H1 (cell line): Measurements from ENCODE around the gene ADCY9. TPM values are rescaled to one million over a fixed set of nuclear protein-coding genes. Genes with fewer than 3 reads are reported as not detected.

Experiments used
- CTCF ChIA-PET: fragments of 300-600 bp; sonication (Branson Sonifier 250); formaldehyde crosslinking; loops from one replicate; lab custom pipeline; 2021; ENCODE audit not compliant: partially characterized antibody; lab: Charles Lee
- POLR2A ChIA-PET: fragments of 300-600 bp; sonication (Branson Sonifier 250); formaldehyde crosslinking; loops from one replicate; lab custom pipeline; 2021; ENCODE audit warnings: inconsistent platforms; ENCODE audit not compliant: partially characterized antibody; lab: Charles Lee
- DNase-seq, 2 experiments: peaks; one replicate each; pipeline versions ENCODE4 v3.0.0 to v3.0.0-alpha.2; 2010 to 2022; ENCODE audit warnings: low spot score in 2 of 2, low read depth in 1 of 2, mixed read lengths in 1 of 2
- FAIRE-seq: peaks from 2 replicates; lab custom pipeline; 2011; peaks lifted over from hg19 to GRCh38; lab: Jason Lieb, UNC
- H2AFZ ChIP-seq: 2 replicates; pipeline ENCODE4 v1.8.1; 2012; ENCODE audit warnings: low read length, inconsistent platforms
- H2AK5ac ChIP-seq: 2 replicates; pipeline ENCODE4 v1.6.1; 2013; ENCODE audit warnings: low read depth, low read length
- H2BK120ac ChIP-seq: replicated peaks from 2 replicates; pipeline ENCODE3; 2013; ENCODE audit warnings: low read depth, low read length, inconsistent platforms
- H2BK12ac ChIP-seq: 2 replicates; pipeline ENCODE4 v1.6.1; 2013; ENCODE audit warnings: low read depth, low read length
- H2BK15ac ChIP-seq: 2 replicates; pipeline ENCODE4 v1.6.1; 2013; ENCODE audit warnings: low read length
- H2BK20ac ChIP-seq: 2 replicates; pipeline ENCODE4 v1.6.1; 2013; ENCODE audit warnings: low read length
- H2BK5ac ChIP-seq: 2 replicates; pipeline ENCODE4 v1.6.1; 2013; ENCODE audit warnings: low read depth, low read length
- H3K14ac ChIP-seq: 2 replicates; pipeline ENCODE4 v1.6.1; 2013; ENCODE audit warnings: inconsistent platforms; ENCODE audit not compliant: insufficient read length
- H3K18ac ChIP-seq: 2 replicates; pipeline ENCODE4 v1.6.1; 2013; ENCODE audit warnings: low read length; ENCODE audit errors: extremely low read depth
- H3K23ac ChIP-seq: 2 replicates; pipeline ENCODE4 v1.6.1; 2013; ENCODE audit warnings: inconsistent platforms; ENCODE audit not compliant: insufficient read length
- H3K23me2 ChIP-seq: 2 replicates; pipeline ENCODE4 v1.6.1; 2013; ENCODE audit warnings: low read depth, low read length
- H3K27ac ChIP-seq: 2 replicates; pipeline ENCODE4 v1.6.1; 2011; ENCODE audit warnings: low read depth, low read length, inconsistent platforms
- H3K27me3 ChIP-seq, 4 experiments: replicated peaks in 1 of 4; 1 replicate in 1 of 4; 2 replicates in 3 of 4; pipeline versions ENCODE4 v1.6.1 to v1.8.1; 2011 to 2013; ENCODE audit warnings: low read length in 3 of 4, mild to moderate bottlenecking in 3 of 4, inconsistent platforms in 2 of 4, mixed read lengths in 2 of 4, moderate library complexity in 1 of 4; ENCODE audit not compliant: control insufficient read depth in 3 of 4, insufficient read depth in 3 of 4; ENCODE audit errors: extremely low read depth in 1 of 4
- H3K36me3 ChIP-seq, 4 experiments: 2 replicates each; pipeline versions ENCODE4 v1.6.1 to v1.8.1; 2011 to 2013; ENCODE audit warnings: mild to moderate bottlenecking in 4 of 4, low read length in 3 of 4, moderate library complexity in 2 of 4, control low read depth in 1 of 4, inconsistent platforms in 1 of 4; ENCODE audit not compliant: insufficient read depth in 4 of 4, control insufficient read depth in 2 of 4
- H3K4ac ChIP-seq: replicated peaks from 2 replicates; pipeline ENCODE3; 2013; ENCODE audit warnings: low read length, low read depth, mixed read lengths, inconsistent platforms; ENCODE audit not compliant: insufficient read length
- H3K4me1 ChIP-seq, 4 experiments: replicated peaks in 1 of 4; 1 replicate in 1 of 4; 2 replicates in 3 of 4; pipeline versions ENCODE4 v1.6.1 to v1.8.1; 2011 to 2013; ENCODE audit warnings: low read length in 3 of 4, inconsistent platforms in 2 of 4, mixed read lengths in 1 of 4; ENCODE audit not compliant: insufficient read depth in 4 of 4, control insufficient read depth in 3 of 4
- H3K4me2 ChIP-seq, 2 experiments: 2 replicates each; pipeline versions ENCODE4 v1.6.1 to v1.8.1; 2011 to 2013; ENCODE audit warnings: low read depth in 2 of 2, low read length in 2 of 2, control low read depth in 1 of 2, inconsistent platforms in 1 of 2, mild to moderate bottlenecking in 1 of 2; ENCODE audit not compliant: insufficient read depth in 1 of 2
- H3K4me3 ChIP-seq, 4 experiments: fragments of 200-600, 300-600 bp in 1 of 4; sonication (generic), shearing (Covaris generic), sonication (Bioruptor Twin) in 1 of 4; 2 replicates each; pipeline versions ENCODE4 v1.5.1 to v1.8.1; 2011 to 2016; ENCODE audit warnings: low read length in 4 of 4, low read depth in 3 of 4, control low read depth in 2 of 4, inconsistent platforms in 2 of 4, mild to moderate bottlenecking in 2 of 4, mixed read lengths in 1 of 4, moderate library complexity in 1 of 4; ENCODE audit not compliant: insufficient read depth in 2 of 4; ENCODE audit errors: extremely low read depth in 1 of 4
- H3K56ac ChIP-seq: replicated peaks from 2 replicates; pipeline ENCODE3; 2013; ENCODE audit warnings: low read depth, mild to moderate bottlenecking, mixed read lengths, low read length, inconsistent platforms; ENCODE audit not compliant: insufficient read length
- H3K79me1 ChIP-seq: 2 replicates; pipeline ENCODE4 v1.6.1; 2013; ENCODE audit warnings: low read depth, low read length, control low read depth
- H3K79me2 ChIP-seq, 2 experiments: 2 replicates each; pipeline versions ENCODE4 v1.6.1 to v1.8.1; 2012 to 2013; ENCODE audit warnings: low read length in 2 of 2, mild to moderate bottlenecking in 2 of 2, inconsistent platforms in 1 of 2; ENCODE audit not compliant: insufficient read depth in 2 of 2, control insufficient read depth in 1 of 2
- H3K9ac ChIP-seq, 4 experiments: replicated peaks in 1 of 4; 1 replicate in 1 of 4; 2 replicates in 3 of 4; pipeline versions ENCODE4 v1.6.1 to v1.8.1; 2011 to 2013; ENCODE audit warnings: low read depth in 3 of 4, low read length in 3 of 4, control low read depth in 2 of 4, mild to moderate bottlenecking in 2 of 4, moderate library complexity in 2 of 4, inconsistent platforms in 1 of 4; ENCODE audit errors: extremely low read depth in 1 of 4
- H3K9me3 ChIP-seq, 2 experiments: 2 replicates each; pipeline versions ENCODE4 v1.6.1 to v1.8.1; 2012 to 2013; ENCODE audit warnings: mild to moderate bottlenecking in 2 of 2, moderate library complexity in 2 of 2, control low read depth in 1 of 2, inconsistent platforms in 1 of 2, low read depth in 1 of 2, low read length in 1 of 2, mixed read lengths in 1 of 2; ENCODE audit not compliant: insufficient read depth in 2 of 2
- H4K20me1 ChIP-seq, 2 experiments: replicated peaks in 1 of 2; 2 replicates each; pipeline versions ENCODE3 to v1.8.1; 2011 to 2013; ENCODE audit warnings: inconsistent platforms in 2 of 2, low read length in 2 of 2, mild to moderate bottlenecking in 1 of 2; ENCODE audit not compliant: insufficient read depth in 2 of 2, control insufficient read depth in 1 of 2
- H4K5ac ChIP-seq: 2 replicates; pipeline ENCODE4 v1.6.1; 2013; ENCODE audit warnings: low read length, low read depth, mixed read lengths, inconsistent platforms; ENCODE audit not compliant: insufficient read length
- H4K8ac ChIP-seq: 2 replicates; pipeline ENCODE4 v1.8.0; 2013; ENCODE audit warnings: mild to moderate bottlenecking, moderate library complexity, low read length, inconsistent platforms; ENCODE audit not compliant: insufficient read depth; ENCODE audit errors: extremely low read depth
- H4K91ac ChIP-seq: replicated peaks from 2 replicates; pipeline ENCODE3; 2013; ENCODE audit warnings: low read length, mixed read lengths, inconsistent platforms; ENCODE audit not compliant: insufficient read length
- ASH2L ChIP-seq: fragments of 200-600, 300-600 bp; sonication (generic); IDR thresholded peaks from one replicate; pipeline ENCODE4 v1.7.1; 2017; ENCODE audit warnings: low read length
- EGR1 ChIP-seq: IDR thresholded peaks from 2 replicates; pipeline ENCODE4 v1.6.1; 2011; ENCODE audit warnings: low read depth, low read length, borderline replicate concordance
- EP300 ChIP-seq, 2 experiments: IDR thresholded peaks; 1 replicate in 1 of 2; 2 replicates in 1 of 2; pipeline ENCODE4 v1.6.1; 2011 to 2012; ENCODE audit warnings: low read depth in 2 of 2, low read length in 2 of 2, mild to moderate bottlenecking in 2 of 2, borderline replicate concordance in 1 of 2, inconsistent platforms in 1 of 2, moderate library complexity in 1 of 2
- JUND ChIP-seq: IDR thresholded peaks from 2 replicates; pipeline ENCODE4 v1.6.1; 2011; ENCODE audit warnings: mild to moderate bottlenecking, improper control_type of control experiment, low read length
- RFX5 ChIP-seq: IDR thresholded peaks from 2 replicates; pipeline ENCODE4 v1.6.1; 2011; ENCODE audit warnings: low read depth, low read length, improper control_type of control experiment, borderline replicate concordance
- SAP30 ChIP-seq: fragments of 300-600 bp; sonication (generic); IDR thresholded peaks from 2 replicates; pipeline ENCODE4 v1.7.1; 2012; ENCODE audit warnings: low read length, moderate library complexity, mild to moderate bottlenecking, inconsistent platforms; ENCODE audit not compliant: insufficient read depth, insufficient replicate concordance
- SIRT6 ChIP-seq: IDR thresholded peaks from one replicate; pipeline ENCODE4 v1.7.1; 2012; ENCODE audit warnings: low read length, inconsistent platforms
- TAF7 ChIP-seq: optimal IDR thresholded peaks from 2 replicates; pipeline ENCODE3; 2011; ENCODE audit warnings: low read depth, mild to moderate bottlenecking, inconsistent platforms, low read length, moderate library complexity, borderline replicate concordance
- TBP ChIP-seq: IDR thresholded peaks from 2 replicates; pipeline ENCODE4 v1.6.1; 2011; ENCODE audit warnings: low read depth, low read length, improper control_type of control experiment
- TEAD4 ChIP-seq: IDR thresholded peaks from 2 replicates; pipeline ENCODE4 v1.6.1; 2012; ENCODE audit warnings: low read depth, low read length, inconsistent platforms, mixed read lengths
- YY1 ChIP-seq: IDR thresholded peaks from 2 replicates; pipeline ENCODE4 v1.6.1; 2011; ENCODE audit warnings: low read depth, mild to moderate bottlenecking, low read length
- WGBS, 2 experiments: shearing (Covaris generic) in 1 of 2; methylation state at CpG; one replicate each; pipeline versions ENCODE4 v1.1.6 to v1.1.7; 2013 to 2015; ENCODE audit warnings: low lambda C conversion rate in 2 of 2, mixed read lengths in 2 of 2, inconsistent platforms in 1 of 2, low coverage in 1 of 2, missing lambda C conversion rate in 1 of 2; ENCODE audit not compliant: insufficient replicate concordance in 2 of 2, insufficient coverage in 1 of 2, insufficient read length in 1 of 2; ENCODE audit errors: extremely low coverage in 1 of 2, missing lambda C conversion rate in 1 of 2; 5-methylcytosine and 5-hydroxymethylcytosine counted together
- polyA plus RNA-seq, 7 experiments: library from polyadenylated mRNA; depleted of rRNA in 3 of 7; stranded (reverse) in 5 of 7; unstranded in 2 of 7; fragments of >200 nt in 5 of 7; fragments of 200-250 nt in 2 of 7; gene quantifications; 1 replicate in 5 of 7; 2 replicates in 1 of 7; 4 replicates in 1 of 7; pipeline versions ENCODE4 v1.2.1 to v1.2.3, GENCODE V29; 2011 to 2013; ENCODE audit warnings: missing spikeins in 2 of 7, mixed read lengths in 2 of 7
- total RNA-seq: library from RNA; stranded (reverse); fragmentation: NEBNext Ultra II Directional; extraction: Animal tissue kit (Norgen Biotek cat#: 25700); gene quantifications from 2 replicates; pipeline ENCODE4 v1.2.1, GENCODE V29; 2021
- TF ChIP-seq, protein P1 (sequence below): IDR thresholded peaks from 2 replicates; pipeline ENCODE4 v1.6.1; 2012; ENCODE audit warnings: low read length, inconsistent platforms

Gene ADCY9
- total and polyA plus RNA-seq, 2 of the 8 experiments (the other 6 are each of a cell fraction or from before 2014, with no cell fraction given), result 5.4 to 13.1 TPM

DNA sequence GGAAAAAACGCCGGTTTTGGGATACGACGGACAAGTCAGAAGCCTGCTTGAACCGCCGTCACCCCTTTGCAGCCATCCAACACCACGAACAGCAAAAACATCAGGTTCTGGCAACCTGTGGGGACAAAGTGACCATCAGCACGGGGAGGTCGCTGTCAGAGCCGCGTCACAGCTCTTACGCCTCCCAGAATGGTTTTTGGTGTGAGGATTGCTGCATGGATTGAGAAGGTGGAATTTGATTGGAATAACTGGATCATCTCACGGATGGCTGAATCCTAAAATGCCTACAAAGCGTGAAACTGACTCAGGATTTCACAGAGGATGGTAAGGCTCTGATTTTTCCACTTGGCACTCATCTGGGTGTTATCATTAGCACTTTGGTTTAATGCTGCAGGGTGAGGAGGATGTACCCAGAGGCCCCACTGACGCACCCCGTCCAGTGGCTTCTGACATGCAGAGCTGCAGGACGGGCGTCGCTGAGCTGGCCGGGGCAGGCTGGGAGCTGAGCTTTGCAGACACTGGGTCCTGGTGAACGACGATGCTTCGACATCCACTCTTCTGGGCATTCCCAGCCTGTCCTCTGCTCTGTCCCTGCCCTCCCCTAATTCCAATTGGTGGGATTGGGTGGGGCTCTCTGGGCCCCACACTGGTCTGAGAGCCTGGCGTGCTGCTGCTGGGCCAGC is 162.4 kb downstream of the ADCY9 start:
- 91% methylated on average over 24 of the region's 24 CpGs; no CpG with 5 or more reads in 1 of the 2 experiments for WGBS, 2 experiments
- DNase-seq (no peak), FAIRE-seq (no peak)
- H3K14ac ChIP-seq, result no peak overlapping the region
- no peak overlapping the region for H3K9ac ChIP-seq
- H4K91ac ChIP-seq, result no peak overlapping the region
- no peak overlapping the region for H3K56ac ChIP-seq
- no peak overlapping the region for H3K23ac ChIP-seq
- no peaks in the 10 kb centered on the region for H3K9me3 ChIP-seq
- ChIA-PET CTCF (interaction anchor here (0.6 to 3.8 kb wide), 6 partner anchors 9 to 450 kb away, joined by 3 to 14 read pairs (median 4); no protein-coding TSS in a partner anchor), POLR2A (interaction anchor here (1.7 kb wide), 1 partner anchor 9 kb away, joined by 4 read pairs; no protein-coding TSS in a partner anchor)
- H2BK120ac ChIP-seq, result no peak overlapping the region
- no peak overlapping the region for H2BK15ac ChIP-seq
- H3K4ac ChIP-seq, result no peak overlapping the region
- no peak overlapping the region for H2AFZ ChIP-seq
- no peak overlapping the region for H2AK5ac ChIP-seq
- H3K79me2 ChIP-seq, result no peaks in the 10 kb centered on the region
- H3K4me2 ChIP-seq, result no peak overlapping the region
- H2BK20ac ChIP-seq, result no peak overlapping the region
- H3K18ac ChIP-seq, result no peak overlapping the region
- H3K4me1 ChIP-seq, result no peaks in the 10 kb centered on the region
- H3K79me1 ChIP-seq, result no peaks in the 10 kb centered on the region
- H2BK12ac ChIP-seq, result no peak overlapping the region
- H4K5ac ChIP-seq, result no peak overlapping the region
- H3K36me3 ChIP-seq, result no peaks in the 10 kb centered on the region
- no peak overlapping the region for H3K27ac ChIP-seq
- H4K8ac ChIP-seq, result no peak overlapping the region; the same call in none of the 2 replicates
- no peak overlapping the region for H2BK5ac ChIP-seq
- no peak overlapping the region for H3K4me3 ChIP-seq
- no peaks in the 10 kb centered on the region for H3K27me3 ChIP-seq
- H4K20me1 ChIP-seq, result no peaks in the 10 kb centered on the region
- H3K23me2 ChIP-seq, result no peaks in the 10 kb centered on the region
- no peak for TF ChIP-seq JUND
- no peak for TF ChIP-seq TAF7
- TF ChIP-seq TEAD4, result no peak
- no peak for TF ChIP-seq RFX5
- no peak for TF ChIP-seq ASH2L
- TF ChIP-seq EGR1, result no peak
- TF ChIP-seq TBP, result no peak
- TF ChIP-seq SAP30, result no peak
- no peak for TF ChIP-seq SIRT6
- TF ChIP-seq, protein P1, sequence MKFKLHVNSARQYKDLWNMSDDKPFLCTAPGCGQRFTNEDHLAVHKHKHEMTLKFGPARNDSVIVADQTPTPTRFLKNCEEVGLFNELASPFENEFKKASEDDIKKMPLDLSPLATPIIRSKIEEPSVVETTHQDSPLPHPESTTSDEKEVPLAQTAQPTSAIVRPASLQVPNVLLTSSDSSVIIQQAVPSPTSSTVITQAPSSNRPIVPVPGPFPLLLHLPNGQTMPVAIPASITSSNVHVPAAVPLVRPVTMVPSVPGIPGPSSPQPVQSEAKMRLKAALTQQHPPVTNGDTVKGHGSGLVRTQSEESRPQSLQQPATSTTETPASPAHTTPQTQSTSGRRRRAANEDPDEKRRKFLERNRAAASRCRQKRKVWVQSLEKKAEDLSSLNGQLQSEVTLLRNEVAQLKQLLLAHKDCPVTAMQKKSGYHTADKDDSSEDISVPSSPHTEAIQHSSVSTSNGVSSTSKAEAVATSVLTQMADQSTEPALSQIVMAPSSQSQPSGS, result no peak
- no peak for TF ChIP-seq EP300 (IDR thresholded peaks at IDR 0.05; ENCODE audit: borderline replicate concordance in 1 of 2, low read depth in 2 of 2, low read length in 2 of 2)
- TF ChIP-seq YY1, result no peak
